Large intestine (tissue), 3 donors: Measurements from ENCODE around the gene FOXK1. TPM values are rescaled to one million over a fixed set of nuclear protein-coding genes. Genes with fewer than 3 reads are reported as not detected.

Experiments
- DNase-seq, 2 donors: peaks; one replicate each; pipeline versions ENCODE4 v3.0.0 to v3.0.0-alpha.2; 2013
- H3K27ac ChIP-seq: one replicate; pipeline ENCODE4 v1.5.1; 2013; ENCODE audit warnings: low read length
- H3K27me3 ChIP-seq: 2 replicates; pipeline ENCODE4 v1.6.1; 2013; ENCODE audit warnings: low read length; ENCODE audit not compliant: control insufficient read depth, insufficient read depth
- H3K36me3 ChIP-seq: 2 replicates; pipeline ENCODE4 v1.6.1; 2013; ENCODE audit warnings: low read length; ENCODE audit not compliant: control insufficient read depth, insufficient read depth
- H3K4me1 ChIP-seq: one replicate; pipeline ENCODE4 v1.6.1; 2013; ENCODE audit warnings: low read length; ENCODE audit not compliant: control insufficient read depth, insufficient read depth
- H3K4me3 ChIP-seq: one replicate; pipeline ENCODE4 v1.5.1; 2013; ENCODE audit warnings: low read length
- H3K9me3 ChIP-seq: one replicate; pipeline ENCODE4 v1.6.1; 2013; ENCODE audit warnings: mild to moderate bottlenecking, low read depth, low read length, moderate library complexity; ENCODE audit not compliant: control insufficient read depth
- WGBS: methylation state at CpG from one replicate; pipeline ENCODE4 v1.1.5; 2013; ENCODE audit warnings: low lambda C conversion rate; ENCODE audit not compliant: insufficient coverage; 5-methylcytosine and 5-hydroxymethylcytosine counted together
- polyA plus RNA-seq: library from polyadenylated mRNA; unstranded; fragments of 120-200 nt; gene quantifications from one replicate; pipeline ENCODE4 v1.2.1, GENCODE V29; 2013

FOXK1 gene
- polyA plus RNA-seq, 1 donor = 11.6 TPM

DNA sequence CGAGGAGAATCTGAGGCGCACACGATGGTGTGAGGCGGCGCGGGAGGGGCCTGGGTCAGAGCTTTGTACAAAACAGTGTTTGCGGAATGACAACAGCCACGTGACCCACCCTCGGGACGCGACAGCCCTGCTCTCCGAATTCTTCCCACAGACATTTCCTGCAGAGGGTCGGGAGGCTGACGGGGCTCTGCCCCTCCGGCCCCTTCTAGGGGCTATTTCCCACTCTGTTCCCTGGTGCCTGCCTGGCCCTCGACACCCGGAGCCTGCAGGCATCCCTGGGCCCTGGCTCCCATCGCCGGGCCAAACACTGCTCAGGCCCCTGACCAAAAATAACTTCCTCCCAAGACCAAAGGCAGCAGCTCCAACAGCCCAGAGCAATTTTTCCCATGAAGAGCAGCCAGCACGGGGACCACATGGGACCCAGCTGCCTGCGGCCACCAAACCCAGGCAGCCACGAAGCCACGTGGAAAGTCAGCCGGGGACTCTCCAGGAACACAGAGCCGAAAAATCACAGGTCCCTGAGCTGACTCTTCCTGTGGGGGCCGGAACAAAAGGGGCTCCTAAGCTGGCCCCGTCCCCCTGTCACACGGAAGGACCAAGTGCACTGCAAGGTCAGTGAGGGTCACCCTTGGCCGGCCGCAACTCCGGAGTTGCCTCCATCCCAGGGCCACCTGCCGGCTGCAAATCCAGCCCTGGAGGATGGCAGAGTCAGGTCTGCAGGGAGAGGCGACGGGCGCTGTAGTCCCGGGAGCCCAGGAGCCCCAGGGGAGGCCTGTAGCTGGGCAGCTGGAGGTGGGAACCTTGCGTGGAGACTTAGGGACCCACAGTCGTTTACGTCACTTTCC lies 137.7 kb downstream of the FOXK1 start:
- no peaks in the 10 kb centered on the region for H3K4me1 ChIP-seq
- H3K9me3 ChIP-seq = no peaks in the 10 kb centered on the region
- no peaks in the 10 kb centered on the region for H3K27me3 ChIP-seq
- WGBS = no CpG with 5 or more reads among the region's 39 CpGs
- no peaks in the 10 kb centered on the region for H3K36me3 ChIP-seq
- no peak overlapping the region for H3K4me3 ChIP-seq
- no peak overlapping the region for H3K27ac ChIP-seq
- no peak for DNase-seq

- no peaks in the 10 kb centered on the region for H3K36me3 ChIP-seq
- H3K27me3 ChIP-seq = no peaks in the 10 kb centered on the region
- no peak overlapping the region for H3K4me3 ChIP-seq
- H3K27ac ChIP-seq = no peak overlapping the region
- DNase-seq = no peak
- no peaks in the 10 kb centered on the region for H3K9me3 ChIP-seq
- no CpG with 5 or more reads among the region's 19 CpGs for WGBS
- no peaks in the 10 kb centered on the region for H3K4me1 ChIP-seq
Measured at GRCh38 chr7:4820405-4820966, 138.4 kb downstream of the FOXK1 start.

Other genes starting within 250 kb of the FOXK1 start
- gene AP5Z1, start 93.3 kb downstream of the FOXK1 start, polyA plus RNA-seq = 33.4 TPM
- 0.03 TPM for gene PAPOLB, start 179.7 kb downstream of the FOXK1 start, polyA plus RNA-seq
- gene RADIL, start 201.4 kb downstream of the FOXK1 start, polyA plus RNA-seq = 2.1 TPM